Activated CD4-positive, alpha-beta T cell treated with anti-CD3 and anti-CD28 coated beads, Interleukin-2, amount 50 U/mL, for 1 hour (primary cell): Measurements from ENCODE around the gene ZNF282.
A peak's percentile ranks its signal among the peaks of the same experiment; 100 is the strongest.

Experiments
- DNase-seq: peaks from one replicate; pipeline ENCODE4 v3.0.0-alpha.2; 2020

Gene ZNF282

GRCh38 chr7:149195180-149196150 is at the start of gene ZNF282:
ZNF282 (plus strand) TSS chr7:149195546; CDS start chr7:149195590, 44 bp downstream.
- peak; percentile 60 for DNase-seq

GRCh38 chr7:149147072-149147751 is 48.1 kb upstream of the ZNF282 start, which contains the start of gene ZNF398:
ZNF398 (plus strand) TSS chr7:149147453; CDS start chr7:149147743, 290 bp downstream.
- peak; percentile 78 for DNase-seq

GRCh38 chr7:149147752-149148653 is 47.3 kb upstream of the ZNF282 start:
- peak; percentile 65 for DNase-seq

GRCh38 chr7:149150981-149151380 is 44.4 kb upstream of the ZNF282 start:
- DNase-seq, result no peak

- no peak for DNase-seq
Observed at GRCh38 chr7:149153346-149153745, 42.0 kb upstream of the ZNF282 start.

GRCh38 chr7:149154056-149154455 is 41.3 kb upstream of the ZNF282 start:
- DNase-seq, result no peak

GRCh38 chr7:149156898-149157297 is 38.4 kb upstream of the ZNF282 start:
- DNase-seq, result no peak

GRCh38 chr7:149161241-149161848 is 34.0 kb upstream of the ZNF282 start:
- no peak for DNase-seq

GRCh38 chr7:149166142-149166541 is 29.2 kb upstream of the ZNF282 start:
- DNase-seq, result no peak

- no peak for DNase-seq
Observed at GRCh38 chr7:149166630-149167352, 28.6 kb upstream of the ZNF282 start.

- DNase-seq, result no peak
Observed at GRCh38 chr7:149171892-149172533, 23.3 kb upstream of the ZNF282 start.

- DNase-seq, result no peak
Observed at GRCh38 chr7:149172534-149172920, 22.8 kb upstream of the ZNF282 start.

- no peak for DNase-seq
Observed at GRCh38 chr7:149175150-149175549, 20.2 kb upstream of the ZNF282 start.

GRCh38 chr7:149179241-149179640 is 16.1 kb upstream of the ZNF282 start:
- no peak for DNase-seq

- DNase-seq, result no peak
Observed at GRCh38 chr7:149180722-149181449, 14.5 kb upstream of the ZNF282 start.

- DNase-seq, result no peak
Observed at GRCh38 chr7:149181450-149181790, 13.9 kb upstream of the ZNF282 start.

- DNase-seq, result no peak
Observed at GRCh38 chr7:149184274-149184673, 11.1 kb upstream of the ZNF282 start.

GRCh38 chr7:149188213-149188612 is 7.1 kb upstream of the ZNF282 start:
- DNase-seq, result no peak

GRCh38 chr7:149188637-149189259 is 6.6 kb upstream of the ZNF282 start:
- DNase-seq, result no peak

GRCh38 chr7:149191851-149192250 is 3.5 kb upstream of the ZNF282 start:
- DNase-seq, result no peak
